ENCODE data around the gene GTF2A2. TPM values are rescaled to one million over a fixed set of nuclear protein-coding genes. Genes with fewer than 3 reads are reported as not detected.

GTF2A2 gene
- polyA plus RNA-seq, 3 donors = 126 to 166 (median 133) TPM

GRCh38 chr15:59595434-59595915, 61.8 kb downstream of the GTF2A2 start:
- Mint-ChIP-seq H3K36me3 (no peaks in the 10 kb centered on the region), H3K9me3 (peaks cover 0 to 7% (median 2%) of the 10 kb centered on the region in 7 donors), H3K4me3 (no peak overlapping the region), H3K27me3 (ENCODE audit: low read depth in 3 of 3) (peaks cover 20 to 30% (median 26%) of the 10 kb centered on the region in 3 donors), H3K27ac (no peak overlapping the region), H3K4me1 (peaks cover 4% of the 10 kb centered on the region)
- Histone ChIP-seq H3K27me3 (ENCODE audit: control insufficient read depth in 2 of 2, insufficient read depth in 2 of 2, low read length in 2 of 2) (peaks cover 0 to 8% of the 10 kb centered on the region in 2 donors), H3K36me3 (replicated peaks in 1 of 2; ENCODE audit: control insufficient read depth in 1 of 2, insufficient read depth in 2 of 2, low read length in 2 of 2) (no peaks in the 10 kb centered on the region), H4K20me1 (ENCODE audit: insufficient read depth, low read length) (no peaks in the 10 kb centered on the region), H3K9me3 (replicated peaks in 1 of 2; ENCODE audit: control insufficient read depth in 1 of 2, insufficient read depth in 1 of 2, low read length in 2 of 2) (no peaks in the 10 kb centered on the region), H3K79me2 (ENCODE audit: insufficient read depth, low read length) (no peaks in the 10 kb centered on the region), H3K4me2 (replicated peaks; ENCODE audit: extremely low read depth, low read length, poor library complexity, severe bottlenecking) (no peak overlapping the region), H3K27ac (ENCODE audit: low read depth in 1 of 2, low read length in 2 of 2) (no peak overlapping the region), H3K4me3 (replicated peaks in 1 of 3; ENCODE audit: low read depth in 2 of 3, low read length in 3 of 3) (no peak overlapping the region), H3K9ac (ENCODE audit: insufficient read depth, low read length, poor library complexity, severe bottlenecking) (no peak overlapping the region), H2AFZ (ENCODE audit: insufficient read depth, low read depth, low read length, poor library complexity, severe bottlenecking) (no peak overlapping the region), H3K4me1 (ENCODE audit: control insufficient read depth in 1 of 2, insufficient read depth in 2 of 2, low read length in 2 of 2) (no peaks in the 10 kb centered on the region)
- no peak for DNase-seq
- WGBS (ENCODE audit: insufficient coverage) = 95% methylated on average over 6 of the region's 7 CpGs
- intact Hi-C loops (cut with micrococcal nuclease) = no loop called here
- TF ChIP-seq, protein P1, sequence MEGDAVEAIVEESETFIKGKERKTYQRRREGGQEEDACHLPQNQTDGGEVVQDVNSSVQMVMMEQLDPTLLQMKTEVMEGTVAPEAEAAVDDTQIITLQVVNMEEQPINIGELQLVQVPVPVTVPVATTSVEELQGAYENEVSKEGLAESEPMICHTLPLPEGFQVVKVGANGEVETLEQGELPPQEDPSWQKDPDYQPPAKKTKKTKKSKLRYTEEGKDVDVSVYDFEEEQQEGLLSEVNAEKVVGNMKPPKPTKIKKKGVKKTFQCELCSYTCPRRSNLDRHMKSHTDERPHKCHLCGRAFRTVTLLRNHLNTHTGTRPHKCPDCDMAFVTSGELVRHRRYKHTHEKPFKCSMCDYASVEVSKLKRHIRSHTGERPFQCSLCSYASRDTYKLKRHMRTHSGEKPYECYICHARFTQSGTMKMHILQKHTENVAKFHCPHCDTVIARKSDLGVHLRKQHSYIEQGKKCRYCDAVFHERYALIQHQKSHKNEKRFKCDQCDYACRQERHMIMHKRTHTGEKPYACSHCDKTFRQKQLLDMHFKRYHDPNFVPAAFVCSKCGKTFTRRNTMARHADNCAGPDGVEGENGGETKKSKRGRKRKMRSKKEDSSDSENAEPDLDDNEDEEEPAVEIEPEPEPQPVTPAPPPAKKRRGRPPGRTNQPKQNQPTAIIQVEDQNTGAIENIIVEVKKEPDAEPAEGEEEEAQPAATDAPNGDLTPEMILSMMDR (IDR thresholded peaks at IDR 0.05) = no peak

DNA sequence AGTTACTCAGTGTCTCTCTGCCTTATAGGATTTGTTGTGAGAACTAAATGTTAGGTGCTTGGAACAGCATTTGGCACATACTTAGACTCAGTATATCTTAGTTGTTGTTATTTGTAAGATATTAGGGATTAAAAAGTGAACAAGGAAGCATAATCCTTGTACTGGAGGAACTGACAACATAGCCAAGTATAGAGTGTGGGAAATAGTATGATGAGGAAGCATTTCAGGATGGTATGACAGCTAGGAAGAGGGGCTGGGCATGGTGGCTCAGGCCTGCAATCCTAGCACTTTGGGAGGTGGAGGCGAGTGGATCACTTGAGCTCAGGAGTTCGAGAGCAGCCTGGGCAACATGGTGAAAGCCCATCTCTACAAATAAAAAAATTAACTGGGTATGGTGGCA, 62.3 kb downstream of the GTF2A2 start:
- Mint-ChIP-seq H3K4me1 (peaks cover 6% of the 10 kb centered on the region), H3K4me3 (no peak overlapping the region), H3K27me3 (ENCODE audit: low read depth in 3 of 3) (peaks cover 23 to 30% (median 30%) of the 10 kb centered on the region in 3 donors), H3K27ac (no peak overlapping the region), H3K9me3 (peaks cover 0 to 5% (median 0%) of the 10 kb centered on the region in 7 donors), H3K36me3 (no peaks in the 10 kb centered on the region)
- H3K36me3 ChIP-seq (replicated peaks in 1 of 2; ENCODE audit: control insufficient read depth in 1 of 2, insufficient read depth in 2 of 2, low read length in 2 of 2) = no peaks in the 10 kb centered on the region
- intact Hi-C loops (cut with micrococcal nuclease) = no loop called here
- H3K9ac ChIP-seq (ENCODE audit: insufficient read depth, low read length, poor library complexity, severe bottlenecking) = no peak overlapping the region
- no peak overlapping the region for H3K27ac ChIP-seq (ENCODE audit: low read depth in 1 of 2, low read length in 2 of 2)
- no peak overlapping the region for H2AFZ ChIP-seq (ENCODE audit: insufficient read depth, low read depth, low read length, poor library complexity, severe bottlenecking)
- no peaks in the 10 kb centered on the region for H4K20me1 ChIP-seq (ENCODE audit: insufficient read depth, low read length)
- DNase-seq = no peak
- no peaks in the 10 kb centered on the region for H3K9me3 ChIP-seq (replicated peaks in 1 of 2; ENCODE audit: control insufficient read depth in 1 of 2, insufficient read depth in 1 of 2, low read length in 2 of 2)
- peaks cover 0 to 8% of the 10 kb centered on the region in 2 donors for H3K27me3 ChIP-seq (ENCODE audit: control insufficient read depth in 2 of 2, insufficient read depth in 2 of 2, low read length in 2 of 2)
- no peaks in the 10 kb centered on the region for H3K79me2 ChIP-seq (ENCODE audit: insufficient read depth, low read length)
- TF ChIP-seq, protein P1 (IDR thresholded peaks at IDR 0.05) = no peak
- H3K4me3 ChIP-seq (replicated peaks in 1 of 3; ENCODE audit: low read depth in 2 of 3, low read length in 3 of 3) = no peak overlapping the region
- no peak overlapping the region for H3K4me2 ChIP-seq (replicated peaks; ENCODE audit: extremely low read depth, low read length, poor library complexity, severe bottlenecking)
- WGBS (ENCODE audit: insufficient coverage) = no CpG with 5 or more reads among the region's 2 CpGs
- H3K4me1 ChIP-seq (ENCODE audit: control insufficient read depth in 1 of 2, insufficient read depth in 2 of 2, low read length in 2 of 2) = no peaks in the 10 kb centered on the region
